ENCODE data around the gene CHRNB4.
"Not testable (repeated sequence)": the region's sequence is repeated elsewhere in the genome, so short reads cannot be mapped to it uniquely, and the experiment has no call there.

Gene CHRNB4

GRCh38 chr15:78615151-78615589 is 25.8 kb downstream of the CHRNB4 start:
- DNase-seq, result no peak

GRCh38 chr15:78614021-78614420 is 27.0 kb downstream of the CHRNB4 start:
- no peak for DNase-seq

- DNase-seq, result not testable (repeated sequence)
These were observed 31.5 kb downstream of the CHRNB4 start for GRCh38 chr15:78609551-78609950.

- no peak for DNase-seq
These were observed 35.3 kb downstream of the CHRNB4 start for GRCh38 chr15:78605680-78606079.

- no peak for DNase-seq
These were observed 35.8 kb downstream of the CHRNB4 start for GRCh38 chr15:78605201-78605600.

- no peak for DNase-seq
These were observed 36.6 kb downstream of the CHRNB4 start for GRCh38 chr15:78604420-78604819.

GRCh38 chr15:78603467-78603866 is 37.5 kb downstream of the CHRNB4 start:
- DNase-seq, result no peak

GRCh38 chr15:78599189-78599588 is 41.8 kb downstream of the CHRNB4 start:
- no peak for DNase-seq

GRCh38 chr15:78598348-78598747 is 42.7 kb downstream of the CHRNB4 start:
- DNase-seq, result no peak

GRCh38 chr15:78597583-78597982 is 43.4 kb downstream of the CHRNB4 start:
- DNase-seq, result no peak

- no peak for DNase-seq
These were observed 66.1 kb downstream of the CHRNB4 start for GRCh38 chr15:78574944-78575343.

Data from SW 1271 (cell line).